IPS-11a (cell line): ENCODE results near the gene GLRX5.

Source experiments
- H3K4me3 ChIP-seq: one replicate; pipeline ENCODE4 v1.5.1; 2013; ENCODE audit warnings: low read depth, low read length, control low read depth

GLRX5 gene

GRCh38 chr14:95515596-95516552 is 19.0 kb upstream of the GLRX5 start:
- peak overlapping the region; percentile 35 for H3K4me3 ChIP-seq

GRCh38 chr14:95516554-95517181 is 18.2 kb upstream of the GLRX5 start, which contains the start of gene SYNE3:
Gene SYNE3, minus strand, starts transcription at chr14:95516650. Its CDS starts 40,829 bp downstream, at chr14:95475821.
- peak within 1 kb of the TSS; percentile 35 for H3K4me3 ChIP-seq

GRCh38 chr14:95518045-95518751 is 16.7 kb upstream of the GLRX5 start:
- H3K4me3 ChIP-seq = no peak overlapping the region

- H3K4me3 ChIP-seq = no peak overlapping the region
These were observed 15.2 kb upstream of the GLRX5 start for GRCh38 chr14:95519699-95520098.

GRCh38 chr14:95520346-95520745 is 14.5 kb upstream of the GLRX5 start:
- H3K4me3 ChIP-seq = no peak overlapping the region

GRCh38 chr14:95521001-95521400 is 13.8 kb upstream of the GLRX5 start:
- no peak overlapping the region for H3K4me3 ChIP-seq

GRCh38 chr14:95522116-95522515 is 12.7 kb upstream of the GLRX5 start:
- no peak overlapping the region for H3K4me3 ChIP-seq

- H3K4me3 ChIP-seq = no peak overlapping the region
These were observed 12.3 kb upstream of the GLRX5 start for GRCh38 chr14:95522556-95522955.

GRCh38 chr14:95523051-95523814 is 11.6 kb upstream of the GLRX5 start:
- H3K4me3 ChIP-seq = no peak overlapping the region

- H3K4me3 ChIP-seq = no peak overlapping the region
These were observed 10.9 kb upstream of the GLRX5 start for GRCh38 chr14:95523815-95524448.

- H3K4me3 ChIP-seq = no peak overlapping the region
These were observed 9.9 kb upstream of the GLRX5 start for GRCh38 chr14:95524706-95525512.

- H3K4me3 ChIP-seq = no peak overlapping the region
These were observed 8.9 kb upstream of the GLRX5 start for GRCh38 chr14:95525999-95526398.

GRCh38 chr14:95526483-95527386 is 8.1 kb upstream of the GLRX5 start:
- H3K4me3 ChIP-seq = no peak overlapping the region

GRCh38 chr14:95527387-95528002 is 7.4 kb upstream of the GLRX5 start:
- no peak overlapping the region for H3K4me3 ChIP-seq

- no peak overlapping the region for H3K4me3 ChIP-seq
These were observed 5.6 kb upstream of the GLRX5 start for GRCh38 chr14:95529216-95529615.

GRCh38 chr14:95530473-95531276 is 4.2 kb upstream of the GLRX5 start:
- no peak overlapping the region for H3K4me3 ChIP-seq

GRCh38 chr14:95531473-95531872 is 3.4 kb upstream of the GLRX5 start:
- no peak overlapping the region for H3K4me3 ChIP-seq
